CD4-positive, alpha-beta T cell treated with Interleukin-15 for 4 hours (primary cell): ENCODE measurements around the gene TCF7.
"Not testable (repeated sequence)": the region's sequence is repeated elsewhere in the genome, so short reads cannot be mapped to it uniquely, and the experiment has no call there.

Experiments used
- DNase-seq: peaks from one replicate; pipeline ENCODE4 v3.0.0-alpha.2; 2020; ENCODE audit warnings: low spot score

TCF7 gene

GRCh38 chr5:134145041-134145757 is 30.7 kb downstream of the TCF7 start:
- no peak for DNase-seq

- peak; percentile 84 for DNase-seq
Measured at GRCh38 chr5:134145779-134146581, 31.5 kb downstream of the TCF7 start.

- no peak for DNase-seq
Measured at GRCh38 chr5:134146651-134147518, 32.4 kb downstream of the TCF7 start.

- DNase-seq = no peak
Measured at GRCh38 chr5:134148316-134148715, 33.8 kb downstream of the TCF7 start.

- no peak for DNase-seq
Measured at GRCh38 chr5:134148986-134149539, 34.6 kb downstream of the TCF7 start.

GRCh38 chr5:134149571-134150303 is 35.3 kb downstream of the TCF7 start:
- DNase-seq = no peak

- no peak for DNase-seq
Measured at GRCh38 chr5:134151723-134152122, 37.2 kb downstream of the TCF7 start.

GRCh38 chr5:134152173-134152832 is 37.8 kb downstream of the TCF7 start:
- DNase-seq = not testable (repeated sequence)

- no peak for DNase-seq
Measured at GRCh38 chr5:134153241-134153640, 38.8 kb downstream of the TCF7 start.

GRCh38 chr5:134153657-134154056 is 39.2 kb downstream of the TCF7 start:
- no peak for DNase-seq

GRCh38 chr5:134161513-134162395 is 47.3 kb downstream of the TCF7 start:
- DNase-seq = no peak

- DNase-seq = no peak
Measured at GRCh38 chr5:134162592-134162991, 48.1 kb downstream of the TCF7 start.

GRCh38 chr5:134171972-134172371 is 57.5 kb downstream of the TCF7 start:
- no peak for DNase-seq

GRCh38 chr5:134174841-134175839 is 60.7 kb downstream of the TCF7 start:
- no peak for DNase-seq

- no peak for DNase-seq
Measured at GRCh38 chr5:134175921-134176510, 61.5 kb downstream of the TCF7 start.

GRCh38 chr5:134176511-134177368 is 62.3 kb downstream of the TCF7 start, which contains the start of gene SKP1:
TSS of gene SKP1 (minus strand) at chr5:134176950. CDS start at chr5:134174022, 2,928 bp downstream.
- peak; percentile 86 for DNase-seq
